Caki2 (cell line): ENCODE measurements around the gene LCP1. TPM values are rescaled to one million over a fixed set of nuclear protein-coding genes. Genes with fewer than 3 reads are reported as not detected.

Experiments used
- DNase-seq: peaks from one replicate; pipeline ENCODE4 v3.0.0-alpha.2; 2015; ENCODE audit warnings: low read depth
- in situ Hi-C: cut with HindIII; loops from 2 replicates; pipeline ENCODE4 v1.10.0; 2016; ENCODE audit warnings: low sequenced_read_pairs, low pct_unique_long_range_greater_than_20kb, mixed read lengths
- total RNA-seq: library from RNA; depleted of rRNA; stranded (reverse); fragments of >200 nt; shearing (Covaris generic); gene quantifications from 2 replicates; pipeline ENCODE4 v1.2.3, GENCODE V29; 2014; ENCODE audit warnings: low replicate concordance; rRNA removed

LCP1 gene
- total RNA-seq, 1 experiment from 2014 or later, result not detected

DNA sequence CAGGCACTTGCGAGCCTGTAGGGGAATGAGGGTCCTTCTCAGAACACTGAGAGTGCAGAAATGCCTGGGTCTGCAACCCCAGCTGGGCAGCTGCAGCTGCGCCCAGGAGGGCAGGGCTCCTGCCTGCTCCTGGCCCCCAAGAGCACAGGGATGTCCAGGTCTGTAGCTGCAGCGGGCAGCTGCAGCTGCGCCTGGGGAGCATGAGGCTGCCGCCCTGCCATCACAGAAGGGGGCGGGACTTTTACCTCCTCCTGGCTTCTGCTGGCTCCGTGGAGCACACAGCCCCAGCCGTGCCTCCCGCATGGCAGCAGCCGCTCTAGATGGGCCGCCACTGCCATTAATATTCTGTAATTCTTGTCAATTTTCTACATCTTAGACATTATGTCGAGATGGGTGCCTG is 95.0 kb downstream of the LCP1 start:
- no peak for DNase-seq
- in situ Hi-C loops, result no loop called here

- in situ Hi-C loops, result no loop called here
- DNase-seq, result no peak
Observed at GRCh38 chr13:46086421-46086922, 95.5 kb downstream of the LCP1 start.

DNA sequence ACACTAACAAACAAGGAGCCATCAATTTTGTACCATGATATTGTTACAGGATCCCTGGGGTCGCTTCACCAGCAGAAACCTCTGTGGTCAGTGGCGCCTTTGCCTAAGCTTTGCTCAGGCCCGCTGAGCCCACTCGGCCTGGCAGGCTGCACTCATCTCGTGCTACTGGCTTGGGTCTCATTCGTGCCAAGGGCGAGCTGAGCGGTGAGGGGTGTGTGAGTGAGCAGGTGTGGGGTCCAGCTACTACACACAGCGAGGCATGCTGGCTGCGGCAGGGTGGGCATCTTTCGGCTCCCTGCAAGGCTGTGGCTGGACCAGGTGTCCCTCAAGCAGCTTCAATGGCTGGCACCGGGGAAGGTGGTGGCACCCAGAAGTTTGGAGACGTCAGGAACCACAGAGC is 96.2 kb downstream of the LCP1 start:
- in situ Hi-C loops, result no loop called here
- DNase-seq, result no peak

DNA sequence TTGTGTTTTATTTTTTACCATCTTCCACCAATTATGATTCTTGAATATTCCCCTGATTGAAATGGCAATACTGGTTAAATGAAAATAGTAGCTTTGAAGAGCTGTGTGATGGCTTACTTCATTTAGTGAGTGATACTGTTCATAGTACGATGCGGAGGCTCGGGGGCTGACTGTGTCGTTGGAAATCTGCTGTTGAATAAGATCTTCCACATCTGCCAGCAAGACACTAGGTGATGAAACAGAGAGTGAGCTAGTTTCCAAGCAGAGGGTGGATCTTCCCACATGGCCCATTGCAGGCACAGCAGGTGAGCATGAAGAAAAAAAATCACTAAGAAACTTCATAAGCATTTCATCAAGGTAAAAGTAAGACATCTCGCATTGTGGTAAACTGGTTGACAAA is 99.7 kb downstream of the LCP1 start:
- no peak for DNase-seq
- in situ Hi-C loops, result no loop called here

DNA sequence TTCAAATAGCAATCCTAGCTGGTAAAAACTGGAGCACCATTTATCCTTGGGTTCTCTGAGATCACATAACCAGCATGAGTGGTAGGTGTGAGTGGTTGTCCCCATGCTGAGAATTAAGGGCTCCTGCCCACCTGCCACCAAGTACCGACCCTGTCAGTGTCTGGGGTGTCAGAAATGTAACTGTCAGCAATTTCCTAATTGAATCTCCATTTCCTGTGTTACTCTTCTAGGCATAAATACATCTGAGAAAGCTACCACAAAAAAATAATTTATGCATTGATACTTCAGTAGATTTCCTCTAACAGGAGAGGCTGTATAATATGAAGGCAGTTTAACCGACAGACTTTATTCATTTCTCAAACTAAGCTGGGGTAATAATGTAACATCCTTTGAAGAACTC is 102.2 kb downstream of the LCP1 start:
- in situ Hi-C loops, result no loop called here
- no peak for DNase-seq

- no peak for DNase-seq
- in situ Hi-C loops, result no loop called here
Observed at GRCh38 chr13:46077265-46077664, 104.7 kb downstream of the LCP1 start.

- DNase-seq, result no peak
- in situ Hi-C loops, result no loop called here
Observed at GRCh38 chr13:46076827-46077226, 105.2 kb downstream of the LCP1 start.

Other genes with a start within 250 kb of the LCP1 start
- gene ZC3H13, start 129.4 kb downstream of the LCP1 start, total RNA-seq, result 7.4 and 9.8 TPM in 2 replicates
- gene CPB2, start 77.1 kb downstream of the LCP1 start, total RNA-seq, result not detected in 2 replicates
- gene LRRC63, start 29.8 kb upstream of the LCP1 start, total RNA-seq, result not detected in 2 replicates
- not detected in 2 replicates for gene RUBCNL, start 205.1 kb upstream of the LCP1 start, total RNA-seq